ENCODE data around the gene TMEM30A. TPM values are rescaled to one million over a fixed set of nuclear protein-coding genes. Genes with fewer than 3 reads are reported as not detected.

The TMEM30A gene
- total RNA-seq, 4 donors from 2014 or later, result 25.6 to 51.5 (median 37.9) TPM

- no peak for TF ChIP-seq CTCF (IDR thresholded peaks at IDR 0.05)
- TF ChIP-seq POLR2A (IDR thresholded peaks at IDR 0.05), result no peak
- DNase-seq, result no peak
- Histone ChIP-seq H3K36me3 (no peaks in the 10 kb centered on the region), H3K27ac (no peak overlapping the region), H3K9me3 (no peaks in the 10 kb centered on the region), H3K4me1 (no peaks in the 10 kb centered on the region), H3K27me3 (no peaks in the 10 kb centered on the region), H3K4me3 (no peak overlapping the region)
Observed at GRCh38 chr6:75326557-75327258, 42.1 kb upstream of the TMEM30A start.

GRCh38 chr6:75318900-75319299 is 34.3 kb upstream of the TMEM30A start:
- no peaks in the 10 kb centered on the region for H3K36me3 ChIP-seq
- no peaks in the 10 kb centered on the region for H3K4me1 ChIP-seq
- H3K9me3 ChIP-seq, result no peaks in the 10 kb centered on the region
- no peaks in the 10 kb centered on the region for H3K27me3 ChIP-seq
- H3K4me3 ChIP-seq, result no peak overlapping the region
- no peak for DNase-seq
- H3K27ac ChIP-seq, result no peak overlapping the region
- TF ChIP-seq CTCF (IDR thresholded peaks at IDR 0.05), result no peak
- TF ChIP-seq POLR2A (IDR thresholded peaks at IDR 0.05), result no peak

GRCh38 chr6:75317503-75318206 is 33.1 kb upstream of the TMEM30A start:
- H3K4me3 ChIP-seq, result no peak overlapping the region
- no peaks in the 10 kb centered on the region for H3K27me3 ChIP-seq
- DNase-seq, result no peak
- H3K27ac ChIP-seq, result no peak overlapping the region
- no peaks in the 10 kb centered on the region for H3K9me3 ChIP-seq
- H3K4me1 ChIP-seq, result no peaks in the 10 kb centered on the region
- H3K36me3 ChIP-seq, result no peaks in the 10 kb centered on the region
- TF ChIP-seq POLR2A (IDR thresholded peaks at IDR 0.05), result no peak
- TF ChIP-seq CTCF (IDR thresholded peaks at IDR 0.05), result no peak

- H3K27me3 ChIP-seq, result no peaks in the 10 kb centered on the region
- H3K36me3 ChIP-seq, result no peaks in the 10 kb centered on the region
- DNase-seq, result no peak
- no peaks in the 10 kb centered on the region for H3K9me3 ChIP-seq
- no peak overlapping the region for H3K27ac ChIP-seq
- H3K4me1 ChIP-seq, result no peaks in the 10 kb centered on the region
- TF ChIP-seq CTCF (IDR thresholded peaks at IDR 0.05) (no peak), POLR2A (IDR thresholded peaks at IDR 0.05) (no peak)
- H3K4me3 ChIP-seq, result no peak overlapping the region
Observed at GRCh38 chr6:75315978-75316377, 31.4 kb upstream of the TMEM30A start.

GRCh38 chr6:75308250-75308988 is 23.8 kb upstream of the TMEM30A start:
- Histone ChIP-seq H3K4me3 (no peak overlapping the region), H3K4me1 (no peaks in the 10 kb centered on the region), H3K27ac (no peak overlapping the region), H3K27me3 (no peaks in the 10 kb centered on the region), H3K36me3 (no peaks in the 10 kb centered on the region), H3K9me3 (no peaks in the 10 kb centered on the region)
- DNase-seq, result no peak
- TF ChIP-seq POLR2A (IDR thresholded peaks at IDR 0.05) (no peak), CTCF (IDR thresholded peaks at IDR 0.05) (no peak)
